LNCaP clone FGC (cell line): ENCODE results near the gene FSTL4.

ENCODE experiments used
- DNase-seq: peaks from one replicate; pipeline ENCODE4 v3.0.0-alpha.2; 2011; ENCODE audit warnings: low read depth
- H3K4me3 ChIP-seq: 2 replicates; pipeline ENCODE4 v1.5.1; 2011; ENCODE audit warnings: mild to moderate bottlenecking, low read depth, low read length, control low read depth
- TF ChIP-seq, protein P1 (sequence below): IDR thresholded peaks from 2 replicates; pipeline ENCODE4 v1.5.1; 2012; ENCODE audit warnings: mild to moderate bottlenecking; ENCODE audit not compliant: control insufficient read depth, insufficient read depth; ENCODE audit errors: extremely low read depth

Gene FSTL4

DNA sequence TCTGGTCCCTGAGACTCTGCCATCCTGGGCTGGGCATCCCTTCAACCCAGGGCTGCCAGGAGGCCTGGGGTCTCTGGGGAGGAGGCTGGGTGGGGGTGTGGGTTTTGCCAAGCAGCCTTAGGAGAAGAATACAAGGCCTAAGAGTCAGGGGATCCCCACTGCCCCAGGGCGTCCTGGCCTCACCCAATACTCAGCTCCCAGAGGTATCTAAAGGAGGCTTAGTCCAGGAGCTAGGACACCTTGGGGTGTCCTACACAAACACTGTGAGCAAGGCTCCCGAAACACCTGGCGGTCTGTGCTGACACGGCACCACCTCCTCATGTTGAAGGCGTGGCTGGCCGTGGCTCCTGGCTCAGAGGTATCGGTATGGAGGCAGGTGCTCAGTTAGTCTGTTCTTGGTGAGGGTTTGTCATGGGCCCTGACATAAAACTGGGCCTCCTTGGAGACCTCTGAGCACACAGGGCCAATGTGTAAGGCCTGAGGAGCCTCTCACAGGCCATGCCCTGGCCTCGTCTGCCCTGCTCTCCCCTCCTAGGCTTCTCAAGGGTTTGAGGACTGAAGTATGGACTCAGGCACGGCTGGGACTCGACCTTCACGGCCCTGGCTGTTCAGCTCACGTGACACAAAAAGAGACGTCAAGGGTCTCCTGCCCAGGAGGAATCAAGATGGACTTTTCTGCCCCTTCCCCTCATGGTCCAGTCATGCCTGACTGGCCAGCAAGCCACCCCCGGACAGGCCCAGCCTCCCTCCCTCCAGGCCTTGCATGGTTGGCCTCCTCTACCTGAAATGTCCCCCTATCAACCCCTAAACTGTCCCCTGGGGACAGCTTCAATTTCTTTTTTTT lies 277.3 kb downstream of the FSTL4 start:
- TF ChIP-seq, protein P1, sequence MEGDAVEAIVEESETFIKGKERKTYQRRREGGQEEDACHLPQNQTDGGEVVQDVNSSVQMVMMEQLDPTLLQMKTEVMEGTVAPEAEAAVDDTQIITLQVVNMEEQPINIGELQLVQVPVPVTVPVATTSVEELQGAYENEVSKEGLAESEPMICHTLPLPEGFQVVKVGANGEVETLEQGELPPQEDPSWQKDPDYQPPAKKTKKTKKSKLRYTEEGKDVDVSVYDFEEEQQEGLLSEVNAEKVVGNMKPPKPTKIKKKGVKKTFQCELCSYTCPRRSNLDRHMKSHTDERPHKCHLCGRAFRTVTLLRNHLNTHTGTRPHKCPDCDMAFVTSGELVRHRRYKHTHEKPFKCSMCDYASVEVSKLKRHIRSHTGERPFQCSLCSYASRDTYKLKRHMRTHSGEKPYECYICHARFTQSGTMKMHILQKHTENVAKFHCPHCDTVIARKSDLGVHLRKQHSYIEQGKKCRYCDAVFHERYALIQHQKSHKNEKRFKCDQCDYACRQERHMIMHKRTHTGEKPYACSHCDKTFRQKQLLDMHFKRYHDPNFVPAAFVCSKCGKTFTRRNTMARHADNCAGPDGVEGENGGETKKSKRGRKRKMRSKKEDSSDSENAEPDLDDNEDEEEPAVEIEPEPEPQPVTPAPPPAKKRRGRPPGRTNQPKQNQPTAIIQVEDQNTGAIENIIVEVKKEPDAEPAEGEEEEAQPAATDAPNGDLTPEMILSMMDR, result no peak
- no peak overlapping the region for H3K4me3 ChIP-seq

DNA sequence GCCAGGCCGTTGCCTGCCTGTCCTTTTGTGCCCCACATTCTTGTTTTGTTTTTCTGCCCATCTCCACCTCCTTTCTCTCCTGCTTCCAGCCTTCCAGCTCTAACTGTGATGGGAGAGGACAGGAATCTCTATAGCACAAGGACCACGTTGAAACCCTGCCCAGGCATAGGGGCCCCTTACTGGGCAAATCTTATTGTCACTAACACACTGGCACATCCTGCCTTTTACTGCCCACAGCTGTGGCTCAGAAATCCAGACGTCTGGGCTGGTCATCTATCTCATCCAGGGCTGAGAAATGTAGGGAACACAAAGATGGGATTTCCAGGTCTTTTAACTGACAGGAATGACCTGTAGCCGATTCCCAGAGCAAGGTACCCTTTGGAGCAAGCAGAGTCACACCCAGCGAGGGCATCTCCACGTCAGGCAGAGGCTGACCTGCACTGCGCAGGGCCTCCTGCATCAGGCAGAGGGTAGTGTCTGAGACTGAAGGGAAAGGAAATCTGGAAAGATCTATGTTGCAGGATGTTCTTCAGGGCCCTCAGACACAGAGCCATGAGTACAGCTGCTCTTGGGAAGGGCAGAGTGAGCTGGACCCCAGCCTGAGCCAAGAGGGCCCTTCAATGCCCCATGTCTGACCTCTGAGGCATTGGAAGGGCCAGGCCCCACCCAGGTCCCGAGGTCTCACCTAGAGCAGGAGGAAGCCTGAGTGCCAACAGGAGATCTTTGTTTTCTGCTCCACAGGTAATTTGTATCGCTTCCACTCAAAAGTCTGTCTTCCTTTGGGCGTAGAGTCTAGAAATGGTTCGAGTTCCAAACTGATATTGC lies 278.8 kb downstream of the FSTL4 start:
- no peak for DNase-seq
- H3K4me3 ChIP-seq, result no peak overlapping the region
- TF ChIP-seq, protein P1, result no peak

More for the DNA sequence above, 277.3 kb downstream of the FSTL4 start:
- DNase-seq, result no peak

DNA sequence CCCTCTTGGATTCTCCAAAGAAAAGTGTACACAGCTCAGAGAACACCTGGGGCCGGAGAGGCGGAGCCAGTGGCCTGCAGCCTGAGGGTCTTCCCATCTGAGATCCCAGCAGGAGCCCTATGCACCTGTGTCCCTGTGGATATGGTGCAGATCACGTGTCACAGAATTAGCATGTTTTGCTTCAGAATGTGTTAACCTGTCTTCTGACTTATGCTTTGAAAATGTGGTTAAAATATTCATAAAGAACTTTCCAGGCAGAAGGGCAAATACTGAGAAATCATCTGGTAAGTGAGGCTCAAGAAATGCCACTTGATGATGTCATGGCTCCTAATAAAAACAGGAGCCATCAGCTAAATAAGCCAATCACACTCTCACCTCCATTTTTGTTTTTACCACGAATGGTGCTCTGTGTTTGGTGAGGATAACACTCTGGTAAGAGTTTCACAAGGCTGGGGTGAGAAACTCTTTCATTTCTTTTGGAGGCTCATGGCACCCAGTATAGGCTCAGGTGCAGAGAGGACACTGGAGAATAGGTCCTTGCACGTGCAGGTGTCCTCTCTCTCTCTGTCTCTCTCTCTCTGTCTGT lies 279.8 kb downstream of the FSTL4 start:
- DNase-seq, result no peak
- TF ChIP-seq, protein P1, result no peak
- H3K4me3 ChIP-seq, result no peak overlapping the region

DNA sequence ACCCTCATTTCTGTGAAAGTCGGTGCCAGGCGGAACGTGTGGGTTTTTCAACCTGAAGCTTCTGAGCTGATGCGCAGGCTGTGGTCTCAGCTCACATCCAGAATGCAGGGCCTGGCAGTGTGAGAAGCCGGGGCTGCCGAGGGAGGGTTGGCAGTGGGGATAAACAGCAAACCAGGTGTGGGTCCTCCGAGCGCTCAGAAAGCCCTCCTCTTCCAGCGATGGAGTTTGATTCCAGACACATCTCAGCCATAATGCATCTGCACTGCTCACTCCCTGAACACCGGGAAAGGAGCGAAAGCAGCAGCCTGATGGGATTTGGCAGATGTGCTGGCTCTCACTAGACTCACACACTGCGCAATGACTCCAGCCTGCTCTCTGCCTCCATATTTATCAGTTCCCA lies 280.4 kb downstream of the FSTL4 start:
- no peak for DNase-seq
- H3K4me3 ChIP-seq, result no peak overlapping the region

DNA sequence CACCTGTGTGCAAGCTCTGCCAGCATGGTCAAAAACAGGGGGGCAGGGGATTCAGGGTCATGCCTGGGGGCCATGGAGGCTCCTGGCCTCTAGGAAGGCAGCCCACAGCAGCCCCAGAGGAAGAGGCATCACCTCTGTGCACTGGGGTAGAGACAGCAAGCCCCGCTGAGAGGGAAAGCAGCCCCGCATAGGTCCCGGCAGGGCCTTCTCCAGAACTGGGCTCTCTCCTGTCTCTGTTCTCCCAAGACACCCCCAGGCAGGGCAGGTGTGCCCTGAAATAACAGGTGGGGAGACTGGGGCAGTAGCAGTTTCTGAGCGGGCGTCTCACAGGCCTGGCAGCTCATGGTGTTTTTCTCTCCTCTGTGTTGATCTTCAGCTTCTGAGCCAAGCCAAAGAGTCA lies 281.4 kb downstream of the FSTL4 start:
- no peak overlapping the region for H3K4me3 ChIP-seq
- DNase-seq, result no peak
- TF ChIP-seq, protein P1, result no peak

More for the DNA sequence above, 280.4 kb downstream of the FSTL4 start:
- TF ChIP-seq, protein P1, result no peak

DNA sequence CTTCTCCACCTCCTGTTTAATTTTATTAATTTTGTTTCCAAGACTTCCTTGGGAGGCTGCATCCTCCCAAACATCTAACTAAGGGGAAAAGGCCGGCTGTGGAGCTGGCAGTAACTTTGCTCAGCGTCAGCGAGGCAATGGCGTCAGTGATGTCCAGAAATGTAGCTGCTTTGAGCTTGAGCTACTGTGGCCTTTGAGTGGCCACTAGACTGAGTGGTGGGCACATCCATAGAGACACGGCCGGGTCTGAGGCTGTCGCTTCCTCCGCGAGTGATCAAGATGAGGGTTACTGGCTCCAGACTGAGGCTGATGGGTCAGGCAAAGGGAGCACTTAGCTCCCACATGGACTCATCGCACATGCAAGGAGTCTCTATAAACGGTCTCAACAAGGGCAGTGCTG lies 283.5 kb downstream of the FSTL4 start:
- TF ChIP-seq, protein P1, result no peak
- DNase-seq, result no peak
- no peak overlapping the region for H3K4me3 ChIP-seq
